Hepatocyte (in vitro differentiated cells): Measurements from ENCODE around the gene FHDC1.

Experiments
- CTCF ChIP-seq: fragments of 200-600 bp; sonication (generic); IDR thresholded peaks from 2 replicates; pipeline ENCODE4 v1.5.1; 2016; ENCODE audit warnings: antibody characterized with exemption, mild to moderate bottlenecking; ENCODE audit not compliant: poor library complexity
- EZH2phosphoT487 ChIP-seq: fragments of 200-600 bp; sonication (generic); IDR thresholded peaks from one replicate; pipeline ENCODE4 v1.6.1; 2018; ENCODE audit warnings: antibody characterized with exemption, mild to moderate bottlenecking, low read depth, moderate library complexity; ENCODE audit not compliant: unreplicated experiment, severe bottlenecking

DNA sequence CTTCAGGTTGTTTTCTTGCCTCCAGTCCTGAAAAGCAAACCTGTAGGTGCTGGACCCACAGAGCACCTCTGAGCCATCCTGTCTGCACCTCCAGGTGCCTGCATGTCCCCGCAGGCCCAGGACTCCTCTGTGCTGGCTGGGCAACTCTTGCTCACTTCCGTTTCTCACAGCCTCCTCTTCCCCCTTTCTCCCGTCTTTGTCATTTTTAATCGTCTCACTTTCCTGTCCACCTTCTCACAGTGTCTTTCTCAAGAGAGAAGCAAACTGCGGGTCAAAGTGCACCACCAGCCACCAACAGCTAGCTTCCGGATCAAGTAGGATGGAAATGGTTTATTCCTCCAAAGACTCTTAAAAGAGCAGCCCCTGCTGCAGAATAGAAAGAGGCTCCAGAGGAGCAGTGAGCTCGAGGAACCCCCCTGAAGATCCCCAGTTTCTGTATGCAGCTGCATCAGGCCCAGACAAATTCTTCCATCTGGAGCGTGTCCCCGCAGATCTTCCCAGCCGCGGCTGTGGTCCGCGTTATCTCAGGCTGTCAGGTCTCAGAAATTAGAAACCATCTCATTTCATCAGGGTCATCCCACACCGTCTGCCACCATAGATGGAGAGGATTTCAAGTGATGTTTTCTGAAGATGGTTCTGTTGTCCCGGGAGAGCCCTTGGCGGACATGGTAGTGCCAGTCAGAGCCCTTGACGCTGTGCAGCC lies 87.7 kb downstream of the FHDC1 start:
- TF ChIP-seq CTCF, result no peak
- no peak for TF ChIP-seq EZH2phosphoT487
